Measurements from ENCODE around the gene RNF220. TPM values are rescaled to one million over a fixed set of nuclear protein-coding genes. Genes with fewer than 3 reads are reported as not detected.

Gene RNF220
- total RNA-seq, 2 donors from 2014 or later, result 86.8 to 92.1 TPM

- Mint-ChIP-seq H3K27me3 (ENCODE audit: low read depth) (peaks cover 22% of the 10 kb centered on the region), H3K36me3 (ENCODE audit: insufficient read depth in 2 of 2) (no peaks in the 10 kb centered on the region), H3K4me3 (no peak overlapping the region), H3K9me3 (no peaks in the 10 kb centered on the region), H3K27ac (no peak overlapping the region), H3K4me1 (ENCODE audit: low read depth) (no peaks in the 10 kb centered on the region)
- ATAC-seq (replicated peaks in 1 of 2) (no peak), DNase-seq (no peak)
Measured at GRCh38 chr1:44572572-44572879, 167.5 kb downstream of the RNF220 start.

GRCh38 chr1:44575396-44575795, 170.3 kb downstream of the RNF220 start:
- peaks cover 17% of the 10 kb centered on the region for H3K27me3 Mint-ChIP-seq (ENCODE audit: low read depth)
- H3K4me3 Mint-ChIP-seq, result no peak overlapping the region
- ATAC-seq (replicated peaks in 1 of 2), result no peak
- H3K4me1 Mint-ChIP-seq (ENCODE audit: low read depth), result no peaks in the 10 kb centered on the region
- H3K27ac Mint-ChIP-seq, result no peak overlapping the region
- H3K9me3 Mint-ChIP-seq, result no peaks in the 10 kb centered on the region
- DNase-seq, result no peak
- H3K36me3 Mint-ChIP-seq (ENCODE audit: insufficient read depth in 2 of 2), result no peaks in the 10 kb centered on the region

GRCh38 chr1:44576456-44577150, 171.5 kb downstream of the RNF220 start:
- no peak for DNase-seq
- Mint-ChIP-seq H3K9me3 (no peaks in the 10 kb centered on the region), H3K4me3 (no peak overlapping the region), H3K4me1 (ENCODE audit: low read depth) (no peaks in the 10 kb centered on the region), H3K27ac (no peak overlapping the region), H3K36me3 (ENCODE audit: insufficient read depth in 2 of 2) (no peaks in the 10 kb centered on the region), H3K27me3 (ENCODE audit: low read depth) (peaks cover 17% of the 10 kb centered on the region)
- ATAC-seq (replicated peaks in 1 of 2), result no peak

GRCh38 chr1:44581205-44581604, 176.2 kb downstream of the RNF220 start:
- Mint-ChIP-seq H3K27me3 (ENCODE audit: low read depth) (peaks cover 10% of the 10 kb centered on the region), H3K9me3 (no peaks in the 10 kb centered on the region), H3K4me1 (ENCODE audit: low read depth) (no peaks in the 10 kb centered on the region), H3K36me3 (ENCODE audit: insufficient read depth in 2 of 2) (no peaks in the 10 kb centered on the region), H3K4me3 (no peak overlapping the region), H3K27ac (no peak overlapping the region)
- no peak for ATAC-seq (replicated peaks in 1 of 2)
- DNase-seq, result no peak

GRCh38 chr1:44584167-44584566, 179.1 kb downstream of the RNF220 start:
- H3K27ac Mint-ChIP-seq, result no peak overlapping the region

GRCh38 chr1:44585315-44585920, 180.4 kb downstream of the RNF220 start:
- no peaks in the 10 kb centered on the region for H3K9me3 Mint-ChIP-seq
- H3K4me3 Mint-ChIP-seq, result no peak overlapping the region
- DNase-seq, result no peak
- no peaks in the 10 kb centered on the region for H3K4me1 Mint-ChIP-seq (ENCODE audit: low read depth)
- ATAC-seq (replicated peaks in 1 of 2), result no peak
- H3K27ac Mint-ChIP-seq, result no peak overlapping the region
- no peaks in the 10 kb centered on the region for H3K27me3 Mint-ChIP-seq (ENCODE audit: low read depth)
- no peaks in the 10 kb centered on the region for H3K36me3 Mint-ChIP-seq (ENCODE audit: insufficient read depth in 2 of 2)

More at GRCh38 chr1:44584167-44584566, 179.1 kb downstream of the RNF220 start:
- Mint-ChIP-seq H3K9me3 (no peaks in the 10 kb centered on the region), H3K4me3 (no peak overlapping the region), H3K36me3 (ENCODE audit: insufficient read depth in 2 of 2) (no peaks in the 10 kb centered on the region), H3K27me3 (ENCODE audit: low read depth) (no peaks in the 10 kb centered on the region), H3K4me1 (ENCODE audit: low read depth) (no peaks in the 10 kb centered on the region)
- no peak for DNase-seq
- no peak for ATAC-seq (replicated peaks in 1 of 2)

GRCh38 chr1:44587796-44588460, 182.9 kb downstream of the RNF220 start:
- DNase-seq (no peak), ATAC-seq (replicated peaks in 1 of 2) (no peak)
- Mint-ChIP-seq H3K4me3 (no peak overlapping the region), H3K4me1 (ENCODE audit: low read depth) (no peaks in the 10 kb centered on the region), H3K36me3 (ENCODE audit: insufficient read depth in 2 of 2) (no peaks in the 10 kb centered on the region), H3K9me3 (no peaks in the 10 kb centered on the region), H3K27me3 (ENCODE audit: low read depth) (no peaks in the 10 kb centered on the region), H3K27ac (no peak overlapping the region)

- DNase-seq, result no peak
- H3K4me3 Mint-ChIP-seq, result no peak overlapping the region
- H3K36me3 Mint-ChIP-seq (ENCODE audit: insufficient read depth in 2 of 2), result no peaks in the 10 kb centered on the region
- no peak overlapping the region for H3K27ac Mint-ChIP-seq
- H3K27me3 Mint-ChIP-seq (ENCODE audit: low read depth), result no peaks in the 10 kb centered on the region
- H3K9me3 Mint-ChIP-seq, result no peaks in the 10 kb centered on the region
- H3K4me1 Mint-ChIP-seq (ENCODE audit: low read depth), result no peaks in the 10 kb centered on the region
- ATAC-seq (replicated peaks in 1 of 2), result no peak
Measured at GRCh38 chr1:44588551-44589210, 183.6 kb downstream of the RNF220 start.

GRCh38 chr1:44590475-44590874, 185.4 kb downstream of the RNF220 start:
- Mint-ChIP-seq H3K36me3 (ENCODE audit: insufficient read depth in 2 of 2) (no peaks in the 10 kb centered on the region), H3K9me3 (no peaks in the 10 kb centered on the region), H3K4me3 (no peak overlapping the region), H3K4me1 (ENCODE audit: low read depth) (no peaks in the 10 kb centered on the region), H3K27ac (no peak overlapping the region), H3K27me3 (ENCODE audit: low read depth) (no peaks in the 10 kb centered on the region)
- DNase-seq (no peak), ATAC-seq (replicated peaks in 1 of 2) (no peak)

GRCh38 chr1:44591381-44591780, 186.3 kb downstream of the RNF220 start:
- no peak for DNase-seq
- Mint-ChIP-seq H3K9me3 (no peaks in the 10 kb centered on the region), H3K4me1 (ENCODE audit: low read depth) (no peaks in the 10 kb centered on the region), H3K27ac (no peak overlapping the region), H3K27me3 (ENCODE audit: low read depth) (no peaks in the 10 kb centered on the region), H3K4me3 (no peak overlapping the region), H3K36me3 (ENCODE audit: insufficient read depth in 2 of 2) (no peaks in the 10 kb centered on the region)
- ATAC-seq (replicated peaks in 1 of 2), result no peak

GRCh38 chr1:44592208-44593145, 187.4 kb downstream of the RNF220 start:
- Mint-ChIP-seq H3K4me1 (ENCODE audit: low read depth) (no peaks in the 10 kb centered on the region), H3K4me3 (no peak overlapping the region), H3K9me3 (no peaks in the 10 kb centered on the region), H3K36me3 (ENCODE audit: insufficient read depth in 2 of 2) (no peaks in the 10 kb centered on the region), H3K27ac (no peak overlapping the region), H3K27me3 (ENCODE audit: low read depth) (no peaks in the 10 kb centered on the region)
- ATAC-seq (replicated peaks in 1 of 2) (no peak), DNase-seq (no peak)

- H3K4me1 Mint-ChIP-seq (ENCODE audit: low read depth), result no peaks in the 10 kb centered on the region
- no peaks in the 10 kb centered on the region for H3K9me3 Mint-ChIP-seq
- no peak for DNase-seq
- no peak overlapping the region for H3K27ac Mint-ChIP-seq
- H3K4me3 Mint-ChIP-seq, result no peak overlapping the region
- ATAC-seq (replicated peaks in 1 of 2), result no peak
- H3K27me3 Mint-ChIP-seq (ENCODE audit: low read depth), result no peaks in the 10 kb centered on the region
- H3K36me3 Mint-ChIP-seq (ENCODE audit: insufficient read depth in 2 of 2), result no peaks in the 10 kb centered on the region
Measured at GRCh38 chr1:44594353-44594752, 189.3 kb downstream of the RNF220 start.

All from activated T-cell treated with anti-CD3 and anti-CD28 coated beads, Interleukin-2, amount 50 U/mL, for 72 hours (primary cell).